GM18517 (cell line): ENCODE measurements around the gene NUP98.
"Not testable (repeated sequence)": the region's sequence is repeated elsewhere in the genome, so short reads cannot be mapped to it uniquely, and the experiment has no call there.

Experiments
- ATAC-seq: cut with Tn5 transposase; IDR thresholded peaks from one replicate; pipeline ENCODE4 v1.9.1; 2021; ENCODE audit warnings: mild to moderate bottlenecking, moderate library complexity; ENCODE audit not compliant: unreplicated experiment

Gene NUP98

GRCh38 chr11:3679077-3679476 lies 118.3 kb downstream of the NUP98 start:
- no peak for ATAC-seq

GRCh38 chr11:3675971-3676370 lies 121.4 kb downstream of the NUP98 start:
- no peak for ATAC-seq

GRCh38 chr11:3674189-3674588 lies 123.2 kb downstream of the NUP98 start:
- no peak for ATAC-seq

- no peak for ATAC-seq
Observed at GRCh38 chr11:3671334-3672254, 125.8 kb downstream of the NUP98 start, which contains the start of gene CHRNA10. Gene CHRNA10, minus strand, starts transcription at chr11:3671384. Its CDS starts 72 bp downstream, at chr11:3671312.

GRCh38 chr11:3669742-3670183 lies 127.6 kb downstream of the NUP98 start:
- no peak for ATAC-seq

- ATAC-seq: no peak
Observed at GRCh38 chr11:3669128-3669527, 128.2 kb downstream of the NUP98 start.

DNA sequence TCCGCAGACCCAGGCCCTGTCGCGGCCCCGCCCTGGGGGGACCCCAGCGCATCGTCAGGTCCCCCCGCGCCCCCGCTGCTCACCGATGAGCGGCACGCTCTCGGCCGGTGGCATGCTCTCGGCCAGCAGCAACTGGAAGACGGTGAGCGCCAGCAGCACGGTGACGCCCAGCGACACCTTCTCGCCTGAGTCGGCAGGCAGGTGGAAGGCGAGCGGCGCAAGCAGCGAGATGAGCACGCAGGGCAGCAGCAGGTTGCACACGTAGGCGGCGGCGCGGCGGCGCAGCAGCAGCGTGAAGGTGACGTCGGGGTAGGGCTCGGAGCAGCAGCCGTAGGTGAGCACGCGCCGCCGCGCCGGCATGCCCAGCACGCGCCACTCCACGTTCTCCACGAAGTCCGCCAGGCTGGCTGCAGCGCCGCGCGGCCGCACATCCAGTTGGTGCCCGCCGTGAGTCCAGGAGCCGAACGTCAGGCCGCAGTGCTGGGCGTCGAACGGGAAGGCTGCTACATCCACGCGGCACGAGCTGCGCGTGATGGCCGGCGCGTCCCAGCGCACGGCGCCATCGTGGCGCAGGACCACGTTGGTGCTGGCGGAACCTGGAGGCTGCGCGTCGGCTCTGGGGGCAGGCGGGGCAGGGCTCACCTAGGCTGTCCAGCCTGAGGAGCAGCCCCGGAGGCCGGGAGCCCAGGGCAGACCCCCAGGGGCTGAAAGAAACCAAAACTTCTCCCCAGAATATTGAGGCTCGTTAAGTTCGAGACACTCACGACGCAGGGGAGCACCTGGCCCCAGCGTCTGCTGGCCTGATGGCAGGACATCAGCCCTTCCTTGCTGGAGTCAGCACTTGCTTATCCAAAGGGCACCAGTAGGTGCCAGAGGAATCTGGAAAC lies 130.0 kb downstream of the NUP98 start:
- no peak for ATAC-seq

DNA sequence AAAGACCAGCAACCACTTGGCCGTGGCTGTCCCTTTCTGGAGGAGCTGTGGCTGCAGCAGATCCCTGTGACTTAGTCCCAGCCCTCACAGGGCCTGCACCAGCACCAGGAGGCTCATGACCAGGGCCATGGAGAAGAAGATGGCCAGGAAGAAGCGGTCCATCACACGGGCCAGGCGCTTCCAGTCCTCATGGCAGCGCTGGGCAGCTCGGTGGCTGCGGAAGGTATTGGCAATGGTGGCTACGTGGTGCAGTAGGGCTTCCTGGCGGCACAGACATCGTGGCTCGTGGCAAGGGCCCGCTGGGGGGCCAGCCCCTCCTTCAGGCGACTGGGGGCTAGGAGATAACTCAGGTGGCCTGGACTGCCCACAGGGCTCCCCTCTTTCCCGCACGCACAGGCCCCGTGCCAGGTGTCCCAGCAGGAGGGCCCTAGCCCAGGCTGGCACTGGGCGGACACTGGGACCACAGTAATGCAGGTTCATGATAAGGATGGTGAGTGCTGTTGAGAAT lies 131.3 kb downstream of the NUP98 start:
- no peak for ATAC-seq

- ATAC-seq: no peak
Observed at GRCh38 chr11:3665336-3666022, 131.9 kb downstream of the NUP98 start.

- ATAC-seq: no peak
Observed at GRCh38 chr11:3664032-3664630, 133.2 kb downstream of the NUP98 start.

DNA sequence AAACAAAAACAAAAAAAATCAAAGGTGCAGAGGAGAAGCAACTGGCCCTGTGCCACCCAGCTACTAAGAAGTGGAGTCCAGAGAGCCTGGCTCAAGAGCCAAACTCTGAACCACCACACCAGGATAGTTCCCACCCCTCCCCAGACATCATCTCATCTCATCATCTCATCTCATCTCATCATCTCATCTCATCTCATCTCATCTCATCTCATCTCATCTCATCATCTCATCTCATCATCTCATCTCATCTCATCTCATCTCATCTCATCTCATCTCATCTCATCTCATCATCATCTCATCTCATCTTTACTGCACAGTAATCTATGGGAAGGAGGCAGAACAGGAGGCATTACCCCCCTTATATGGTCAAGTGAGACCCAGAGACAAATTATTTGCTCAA lies 134.5 kb downstream of the NUP98 start:
- ATAC-seq: no peak

DNA sequence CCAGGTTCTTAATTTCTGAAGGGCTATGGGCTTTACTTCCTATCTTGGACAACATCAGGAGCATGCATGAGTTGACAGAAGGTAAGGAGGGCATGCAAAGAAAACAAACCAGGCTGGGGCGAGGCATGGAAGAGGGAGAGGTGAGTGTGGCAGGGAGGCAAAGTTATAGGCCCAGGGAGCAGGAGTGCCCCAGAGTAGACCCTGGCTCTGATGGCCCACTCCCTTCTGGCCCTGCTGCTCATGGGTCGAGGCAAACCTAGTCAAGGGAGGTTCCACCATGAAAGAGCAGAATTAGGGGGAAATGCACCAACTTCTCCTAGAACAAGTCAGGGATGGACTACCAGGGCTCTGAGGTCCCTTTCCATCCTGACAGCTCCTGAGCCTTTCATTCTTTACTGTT lies 136.4 kb downstream of the NUP98 start:
- ATAC-seq: no peak

DNA sequence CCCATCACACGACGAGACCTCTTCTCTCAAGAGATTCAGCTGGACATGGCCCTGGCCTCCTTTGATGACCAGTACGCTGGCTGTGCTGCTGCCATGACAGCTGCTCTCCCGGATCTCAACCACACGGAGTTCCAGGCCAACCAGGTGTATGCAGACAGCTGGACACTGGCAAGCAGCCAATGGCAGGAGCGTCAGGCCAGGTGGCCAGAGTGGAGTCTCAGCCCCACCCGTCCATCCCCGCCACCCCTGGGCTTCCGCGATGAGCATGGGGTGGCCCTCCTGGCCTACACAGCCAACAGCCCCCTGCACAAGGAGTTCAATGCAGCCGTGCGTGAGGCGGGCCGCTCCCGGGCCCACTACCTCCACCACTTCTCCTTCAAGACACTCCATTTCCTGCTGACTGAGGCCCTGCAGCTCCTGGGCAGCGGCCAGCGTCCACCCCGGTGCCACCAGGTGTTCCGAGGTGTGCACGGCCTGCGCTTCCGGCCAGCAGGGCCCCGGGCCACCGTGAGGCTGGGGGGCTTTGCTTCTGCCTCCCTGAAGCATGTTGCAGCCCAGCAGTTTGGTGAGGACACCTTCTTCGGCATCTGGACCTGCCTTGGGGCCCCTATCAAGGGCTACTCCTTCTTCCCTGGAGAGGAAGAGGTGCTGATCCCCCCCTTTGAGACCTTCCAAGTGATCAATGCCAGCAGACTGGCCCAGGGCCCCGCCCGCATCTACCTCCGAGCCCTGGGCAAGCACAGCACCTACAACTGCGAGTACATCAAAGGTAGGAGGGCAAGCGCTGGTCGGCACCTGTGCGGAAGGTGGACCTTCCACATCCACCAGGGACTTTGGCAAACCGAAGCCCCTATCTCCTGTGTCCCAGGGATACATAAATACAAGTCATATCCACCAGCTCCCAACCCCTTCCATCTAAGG lies 137.5 kb downstream of the NUP98 start:
- ATAC-seq: no peak

DNA sequence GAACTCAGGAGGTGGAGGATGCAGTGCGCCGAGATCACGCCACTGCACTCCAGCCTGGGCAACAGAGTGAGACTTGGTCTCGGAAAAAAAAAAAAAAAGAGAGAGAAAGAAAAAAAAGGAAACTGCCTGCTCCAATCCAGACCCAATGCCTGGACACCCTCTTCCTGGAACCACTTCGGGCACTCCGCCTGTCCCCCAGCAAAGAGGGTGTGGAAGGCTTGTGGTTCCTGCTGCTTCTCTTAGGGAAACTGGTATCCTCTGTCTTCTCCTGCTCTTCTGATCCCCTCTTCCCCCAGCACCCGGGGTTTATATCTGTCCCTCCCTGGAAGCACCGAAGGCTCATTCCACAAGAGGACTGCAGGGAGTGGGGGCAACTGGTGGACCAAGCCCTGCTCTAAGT lies 139.1 kb downstream of the NUP98 start:
- no peak for ATAC-seq

DNA sequence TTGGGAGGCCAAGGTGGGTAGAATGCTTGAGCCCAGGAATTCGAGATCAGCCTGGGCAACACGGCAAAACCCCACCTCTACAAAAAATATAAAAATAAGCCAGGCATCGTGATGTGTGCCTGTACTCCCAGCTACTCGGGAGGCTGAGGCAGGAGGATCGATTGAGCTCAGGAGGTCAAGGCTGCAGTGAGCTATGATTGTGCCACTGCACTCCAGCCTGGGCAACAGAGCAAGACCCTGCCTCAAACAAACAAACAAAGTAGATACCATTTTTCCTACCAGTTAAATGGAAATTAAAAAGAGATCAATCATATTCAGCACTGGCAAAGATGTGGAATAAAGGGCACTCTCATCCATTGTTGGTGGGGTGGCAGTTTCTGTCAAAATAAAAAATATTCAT lies 140.0 kb downstream of the NUP98 start:
- ATAC-seq: not testable (repeated sequence)

DNA sequence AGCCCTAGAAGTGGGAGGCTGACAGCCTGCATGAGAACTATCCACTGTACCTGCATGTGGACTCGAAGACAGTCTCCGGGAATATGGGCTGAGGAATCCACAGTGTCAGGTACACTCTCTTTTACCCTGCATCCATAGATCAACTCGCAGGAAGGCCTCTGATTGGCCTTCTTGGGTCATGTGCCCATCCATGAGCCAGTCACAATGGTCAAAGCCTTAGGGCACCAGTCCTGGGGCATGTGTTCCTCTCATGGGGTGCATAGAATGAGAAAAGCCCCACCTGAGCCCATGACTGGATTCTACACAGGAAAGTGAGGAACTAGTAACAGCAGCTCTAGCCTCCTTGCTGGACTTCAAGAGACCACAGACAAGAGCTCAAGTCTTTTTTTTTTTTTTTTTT lies 141.8 kb downstream of the NUP98 start:
- no peak for ATAC-seq

DNA sequence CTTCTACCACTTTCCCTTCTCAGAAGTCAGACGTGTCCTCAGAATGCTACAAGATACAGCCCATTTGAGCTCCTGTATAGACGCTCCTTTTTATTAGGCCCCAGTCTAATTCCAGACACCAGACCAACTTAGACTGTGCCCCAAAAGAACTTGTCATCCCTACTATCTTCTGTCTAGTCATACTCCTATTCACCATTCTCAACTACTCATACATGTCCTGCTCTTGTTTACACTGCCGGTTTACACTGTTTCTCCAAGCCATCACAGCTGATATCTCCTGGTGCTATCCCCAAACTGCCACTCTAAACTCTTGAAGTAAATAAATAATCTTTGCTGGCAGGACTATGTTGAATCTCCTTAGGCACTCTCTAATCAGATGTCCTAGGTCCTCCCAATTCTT lies 144.8 kb downstream of the NUP98 start:
- not testable (repeated sequence) for ATAC-seq

DNA sequence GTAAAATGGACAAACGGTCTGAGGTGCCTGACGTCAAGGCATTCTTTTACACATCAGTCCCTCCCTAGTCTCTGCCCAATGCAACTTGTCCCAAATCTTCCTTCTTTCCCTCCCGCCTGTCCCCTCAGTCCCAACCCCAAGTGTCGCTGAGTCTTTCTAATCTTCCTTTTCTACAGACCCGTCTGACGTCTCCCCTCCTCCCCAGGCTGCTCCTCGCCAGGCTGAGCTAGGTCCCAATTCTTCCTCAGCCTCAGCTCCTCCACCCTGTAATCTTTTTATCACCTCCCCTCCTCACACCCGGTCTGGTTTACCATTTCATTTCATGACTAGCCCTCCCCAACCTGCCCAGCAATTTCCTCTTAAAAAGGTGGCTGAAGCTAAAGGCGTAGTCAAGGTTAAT lies 148.0 kb downstream of the NUP98 start:
- ATAC-seq: not testable (repeated sequence)

DNA sequence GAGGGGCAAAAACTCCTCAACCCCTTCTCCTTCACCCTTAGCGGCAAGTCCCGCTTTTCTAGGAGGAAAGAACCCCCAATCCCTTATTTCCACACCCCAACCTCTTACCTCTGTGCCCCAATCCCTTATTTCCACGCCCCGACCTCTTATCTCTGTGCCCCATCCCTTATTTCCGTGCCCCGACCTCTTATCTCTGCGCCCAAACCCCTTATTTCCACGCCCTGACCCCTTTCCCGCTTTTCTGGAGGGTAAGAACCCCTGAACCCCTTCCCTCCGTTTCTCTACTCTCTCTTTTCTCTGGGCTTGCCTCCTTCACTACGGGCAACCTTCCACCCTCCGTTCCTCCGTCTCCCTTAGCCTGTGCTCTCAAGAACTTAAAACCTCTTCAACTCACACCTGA lies 148.5 kb downstream of the NUP98 start:
- not testable (repeated sequence) for ATAC-seq
